GM18867 (cell line): ENCODE data around the gene GDAP1L1.
"Not testable (repeated sequence)": the region's sequence is repeated elsewhere in the genome, so short reads cannot be mapped to it uniquely, and the experiment has no call there.

ENCODE experiments used
- ATAC-seq: cut with Tn5 transposase; IDR thresholded peaks from one replicate; pipeline ENCODE4 v1.9.1; 2021; ENCODE audit warnings: mild to moderate bottlenecking, moderate library complexity; ENCODE audit not compliant: unreplicated experiment

Gene GDAP1L1

GRCh38 chr20:44219170-44219730, 27.9 kb upstream of the GDAP1L1 start:
- ATAC-seq: no peak

GRCh38 chr20:44219791-44220190, 27.3 kb upstream of the GDAP1L1 start:
- no peak for ATAC-seq

- no peak for ATAC-seq
These were observed 25.6 kb upstream of the GDAP1L1 start for GRCh38 chr20:44221368-44221954.

GRCh38 chr20:44222027-44222426, 25.1 kb upstream of the GDAP1L1 start:
- no peak for ATAC-seq

- ATAC-seq: no peak
These were observed 24.3 kb upstream of the GDAP1L1 start for GRCh38 chr20:44222633-44223368.

- no peak for ATAC-seq
These were observed 23.4 kb upstream of the GDAP1L1 start for GRCh38 chr20:44223721-44224120.

GRCh38 chr20:44224637-44225036, 22.5 kb upstream of the GDAP1L1 start:
- no peak for ATAC-seq

GRCh38 chr20:44228465-44229258, 18.4 kb upstream of the GDAP1L1 start:
- ATAC-seq: no peak

- ATAC-seq: no peak
These were observed 15.9 kb upstream of the GDAP1L1 start for GRCh38 chr20:44231193-44231592.

- ATAC-seq: no peak
These were observed 15.2 kb upstream of the GDAP1L1 start for GRCh38 chr20:44231713-44232468.

GRCh38 chr20:44232469-44232856, 14.6 kb upstream of the GDAP1L1 start:
- ATAC-seq: not testable (repeated sequence)

- no peak for ATAC-seq
These were observed 13.6 kb upstream of the GDAP1L1 start for GRCh38 chr20:44233436-44234016.

- ATAC-seq: no peak
These were observed 12.4 kb upstream of the GDAP1L1 start for GRCh38 chr20:44234566-44235317.

GRCh38 chr20:44235702-44236101, 11.4 kb upstream of the GDAP1L1 start:
- ATAC-seq: no peak

- not testable (repeated sequence) for ATAC-seq
These were observed 10.3 kb upstream of the GDAP1L1 start for GRCh38 chr20:44236840-44237239.

GRCh38 chr20:44241796-44242195, 5.3 kb upstream of the GDAP1L1 start:
- no peak for ATAC-seq

GRCh38 chr20:44245977-44246376, 1.1 kb upstream of the GDAP1L1 start:
- ATAC-seq: no peak

GRCh38 chr20:44247586-44248409, 690 bp downstream of the GDAP1L1 start:
- no peak for ATAC-seq

- ATAC-seq: no peak
These were observed 1.3 kb downstream of the GDAP1L1 start for GRCh38 chr20:44248410-44248759.
